ENCODE measurements around the gene RBM4.

Gene RBM4

GRCh38 chr11:66614073-66614472 lies 24.4 kb upstream of the RBM4 start:
- no peak for TF ChIP-seq CTCF (IDR thresholded peaks at IDR 0.05; ENCODE audit: low read depth, low read length, missing control alignments)
- in situ Hi-C loops (cut with HindIII; ENCODE audit: low pct_ligation_motif_present, low sequenced_read_pairs) = no loop called here
- Histone ChIP-seq H3K36me3 (replicated peaks) (peaks cover 9% of the 10 kb centered on the region), H3K4me3 (ENCODE audit: low read depth, low read length) (no peak overlapping the region), H3K27ac (no peak overlapping the region), H3K27me3 (replicated peaks) (no peaks in the 10 kb centered on the region)
- DNase-seq = no peak

GRCh38 chr11:66616379-66617154 lies 21.9 kb upstream of the RBM4 start, which contains the start of gene RBM14:
RBM14 (plus strand) TSS chr11:66616630; CDS start chr11:66616721, 91 bp downstream.
- in situ Hi-C loops (cut with HindIII; ENCODE audit: low pct_ligation_motif_present, low sequenced_read_pairs) = no loop called here
- peak; percentile 99 for DNase-seq
- no peak for TF ChIP-seq CTCF (IDR thresholded peaks at IDR 0.05; ENCODE audit: low read depth, low read length, missing control alignments)
- H3K4me3 ChIP-seq (ENCODE audit: low read depth, low read length) = peak within 1 kb of the TSS; percentile 97
- no peaks in the 10 kb centered on the region for H3K27me3 ChIP-seq (replicated peaks)
- peaks cover 13% of the 10 kb centered on the region for H3K36me3 ChIP-seq (replicated peaks)
- H3K27ac ChIP-seq = peak within 1 kb of the TSS; percentile 87

- no peaks in the 10 kb centered on the region for H3K27me3 ChIP-seq (replicated peaks)
- peak overlapping the region; percentile 97 for H3K4me3 ChIP-seq (ENCODE audit: low read depth, low read length)
- no peak for TF ChIP-seq CTCF (IDR thresholded peaks at IDR 0.05; ENCODE audit: low read depth, low read length, missing control alignments)
- in situ Hi-C loops (cut with HindIII; ENCODE audit: low pct_ligation_motif_present, low sequenced_read_pairs) = no loop called here
- peak overlapping the region; percentile 87 for H3K27ac ChIP-seq
- peaks cover 13% of the 10 kb centered on the region for H3K36me3 ChIP-seq (replicated peaks)
- DNase-seq = peak; percentile 40
These were observed 21.2 kb upstream of the RBM4 start for GRCh38 chr11:66617155-66617834.

- DNase-seq = peak; percentile 60
- Histone ChIP-seq H3K27ac (peak overlapping the region; percentile 72), H3K27me3 (replicated peaks) (no peaks in the 10 kb centered on the region), H3K36me3 (replicated peaks) (peaks cover 22% of the 10 kb centered on the region), H3K4me3 (ENCODE audit: low read depth, low read length) (peak overlapping the region; percentile 97)
- no peak for TF ChIP-seq CTCF (IDR thresholded peaks at IDR 0.05; ENCODE audit: low read depth, low read length, missing control alignments)
- in situ Hi-C loops (cut with HindIII; ENCODE audit: low pct_ligation_motif_present, low sequenced_read_pairs) = no loop called here
These were observed 19.4 kb upstream of the RBM4 start for GRCh38 chr11:66619080-66619554.

- in situ Hi-C loops (cut with HindIII; ENCODE audit: low pct_ligation_motif_present, low sequenced_read_pairs) = no loop called here
- Histone ChIP-seq H3K27ac (no peak overlapping the region), H3K4me3 (ENCODE audit: low read depth, low read length) (no peak overlapping the region), H3K27me3 (replicated peaks) (no peaks in the 10 kb centered on the region), H3K36me3 (replicated peaks) (peaks cover 62% of the 10 kb centered on the region)
- TF ChIP-seq CTCF (IDR thresholded peaks at IDR 0.05; ENCODE audit: low read depth, low read length, missing control alignments) = no peak
- DNase-seq = no peak
These were observed 14.1 kb upstream of the RBM4 start for GRCh38 chr11:66624450-66624849.
